ENCODE measurements around the gene BMP6.

GRCh38 chr6:7719364-7719850 lies 6.5 kb upstream of the BMP6 start:
- TF ChIP-seq, protein P1, sequence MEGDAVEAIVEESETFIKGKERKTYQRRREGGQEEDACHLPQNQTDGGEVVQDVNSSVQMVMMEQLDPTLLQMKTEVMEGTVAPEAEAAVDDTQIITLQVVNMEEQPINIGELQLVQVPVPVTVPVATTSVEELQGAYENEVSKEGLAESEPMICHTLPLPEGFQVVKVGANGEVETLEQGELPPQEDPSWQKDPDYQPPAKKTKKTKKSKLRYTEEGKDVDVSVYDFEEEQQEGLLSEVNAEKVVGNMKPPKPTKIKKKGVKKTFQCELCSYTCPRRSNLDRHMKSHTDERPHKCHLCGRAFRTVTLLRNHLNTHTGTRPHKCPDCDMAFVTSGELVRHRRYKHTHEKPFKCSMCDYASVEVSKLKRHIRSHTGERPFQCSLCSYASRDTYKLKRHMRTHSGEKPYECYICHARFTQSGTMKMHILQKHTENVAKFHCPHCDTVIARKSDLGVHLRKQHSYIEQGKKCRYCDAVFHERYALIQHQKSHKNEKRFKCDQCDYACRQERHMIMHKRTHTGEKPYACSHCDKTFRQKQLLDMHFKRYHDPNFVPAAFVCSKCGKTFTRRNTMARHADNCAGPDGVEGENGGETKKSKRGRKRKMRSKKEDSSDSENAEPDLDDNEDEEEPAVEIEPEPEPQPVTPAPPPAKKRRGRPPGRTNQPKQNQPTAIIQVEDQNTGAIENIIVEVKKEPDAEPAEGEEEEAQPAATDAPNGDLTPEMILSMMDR (IDR thresholded peaks at IDR 0.05; ENCODE audit: low read depth, low read length) = no peak
- no peak for TF ChIP-seq POLR2A (IDR thresholded peaks at IDR 0.05; ENCODE audit: extremely low read depth, insufficient read length)
